Activated T-cell treated with anti-CD3 and anti-CD28 coated beads, Interleukin-2, amount 50 U/mL, for 48 hours (primary cell): ENCODE measurements around the gene GMCL1.
"Not testable (repeated sequence)": the region's sequence is repeated elsewhere in the genome, so short reads cannot be mapped to it uniquely, and the experiment has no call there.

Source experiments
- DNase-seq, 2 experiments: peaks; one replicate each; pipeline ENCODE4 v3.0.0-alpha.2; 2020

Gene GMCL1

DNA sequence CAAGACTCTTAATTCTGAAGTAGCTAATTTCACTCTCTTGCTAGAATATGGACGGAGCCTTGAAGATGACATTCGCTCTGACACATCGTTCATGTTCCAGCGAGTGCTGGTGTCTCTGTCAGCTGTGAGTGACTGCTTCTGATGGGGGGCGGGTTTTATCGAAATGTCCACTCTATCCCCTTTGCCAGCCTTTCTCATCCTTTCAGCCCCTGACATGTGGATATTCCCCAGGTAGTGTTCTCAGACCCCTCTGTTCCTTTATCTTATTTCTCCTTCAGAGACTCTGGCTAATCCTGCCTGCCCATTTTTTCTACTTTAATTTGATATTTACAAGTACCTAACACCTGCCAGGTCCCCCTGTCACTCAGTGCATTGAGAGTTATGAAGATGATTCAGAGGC is 18.9 kb upstream of the GMCL1 start:
- DNase-seq: no peak

GRCh38 chr2:69811018-69811417 is 18.4 kb upstream of the GMCL1 start:
- no peak for DNase-seq

DNA sequence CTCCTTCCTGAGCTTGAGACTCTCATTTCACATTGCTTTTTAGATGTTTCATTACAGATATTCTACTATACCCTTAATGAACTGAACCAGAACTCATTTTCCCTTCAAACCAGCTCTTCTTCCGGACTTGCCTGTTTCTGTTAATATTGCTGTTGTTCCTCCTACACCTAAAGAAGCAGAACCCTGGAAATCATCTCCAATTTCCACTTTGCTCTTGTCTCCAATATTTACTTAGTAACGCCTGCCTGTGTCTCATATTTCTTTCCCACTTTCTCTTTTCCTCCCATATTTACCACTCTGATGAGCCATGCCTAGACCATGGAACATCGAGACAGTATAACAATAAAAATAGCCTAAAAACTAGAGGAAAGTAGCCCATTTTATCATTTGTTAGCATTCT is 17.9 kb upstream of the GMCL1 start:
- no peak for DNase-seq

GRCh38 chr2:69815717-69816116 is 13.7 kb upstream of the GMCL1 start:
- DNase-seq: no peak

GRCh38 chr2:69816923-69817542 is 12.4 kb upstream of the GMCL1 start:
- peak; percentile 72 to 76 for DNase-seq

DNA sequence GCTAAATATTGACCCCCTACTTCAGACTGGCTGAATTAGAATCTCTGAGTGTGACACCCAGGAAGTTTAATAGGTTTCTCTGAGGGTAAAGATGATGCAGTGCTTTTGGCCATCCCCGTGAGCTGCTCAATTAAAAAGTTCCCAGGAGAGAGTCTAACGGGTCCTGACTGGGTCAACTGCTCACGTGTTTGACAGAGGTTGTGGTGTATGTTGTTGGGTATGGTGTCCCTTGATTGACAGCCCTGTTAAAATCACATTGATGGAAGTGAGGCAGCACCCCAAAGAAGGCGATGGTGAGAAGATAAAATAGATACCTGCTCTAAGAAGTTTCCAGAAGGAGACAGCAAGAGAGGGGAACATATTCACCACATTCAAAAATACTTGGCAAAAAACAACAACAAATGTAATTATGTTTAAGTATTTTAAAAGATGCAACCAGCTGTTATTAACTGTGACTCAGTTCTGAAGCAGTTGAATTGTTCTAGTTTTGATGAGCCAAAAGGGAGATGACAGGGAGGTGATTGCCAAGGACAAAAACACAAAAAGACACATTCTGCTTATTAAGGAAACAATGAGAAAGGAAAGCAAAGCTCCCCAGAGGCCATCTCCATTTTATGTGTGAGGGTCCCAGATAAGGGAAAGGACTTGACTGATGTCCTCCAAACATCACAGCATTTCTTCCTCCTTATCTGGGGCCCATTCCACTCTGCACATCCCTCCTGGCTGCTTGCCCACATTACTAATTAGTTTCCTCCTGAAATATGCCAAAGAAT is 11.5 kb upstream of the GMCL1 start:
- no peak for DNase-seq

- DNase-seq: no peak
Measured at GRCh38 chr2:69827796-69828540, 1.5 kb upstream of the GMCL1 start.

- DNase-seq: no peak
Measured at GRCh38 chr2:69828938-69829255, 563 bp upstream of the GMCL1 start.

DNA sequence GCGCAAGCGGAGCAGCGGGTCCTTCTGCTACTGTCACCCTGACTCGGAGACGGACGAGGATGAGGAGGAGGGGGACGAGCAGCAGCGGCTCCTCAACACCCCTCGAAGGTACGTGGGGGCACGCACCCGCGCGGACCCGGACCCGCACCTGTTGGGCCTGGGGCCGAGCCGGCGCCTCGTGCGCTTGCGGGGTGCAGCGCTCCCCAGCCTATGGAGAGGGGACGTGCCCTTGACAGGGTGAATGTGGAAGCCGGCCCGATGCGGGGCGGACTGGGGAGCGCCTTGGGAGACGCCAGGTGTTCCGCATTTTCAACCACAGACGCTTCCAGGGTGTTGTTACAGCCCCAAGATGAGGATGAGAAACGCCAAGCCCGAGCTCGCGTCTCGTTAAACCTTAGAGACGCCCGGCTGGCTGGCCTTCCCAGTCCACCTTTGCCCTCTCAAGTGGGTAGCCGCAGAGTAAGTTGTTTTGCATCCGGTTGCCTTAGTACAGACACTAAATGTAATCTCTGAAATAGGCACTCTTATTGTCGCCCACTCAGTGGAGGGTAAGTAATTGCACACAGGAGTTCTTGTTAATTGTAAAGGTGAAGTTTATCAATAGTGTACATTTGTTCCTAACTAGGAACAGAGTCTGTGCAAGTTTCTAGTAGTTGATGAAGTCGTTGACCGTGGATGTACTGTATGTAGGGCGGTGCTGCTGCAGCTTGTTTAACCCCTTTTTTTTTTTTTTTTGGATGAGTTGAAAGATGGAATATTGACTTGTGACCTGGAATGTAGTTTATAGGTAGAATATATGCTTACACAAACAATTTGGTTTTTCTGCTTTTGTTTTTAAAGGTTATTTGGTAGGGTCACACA is 815 bp downstream of the GMCL1 start:
- peak; percentile 64 to 70 for DNase-seq

DNA sequence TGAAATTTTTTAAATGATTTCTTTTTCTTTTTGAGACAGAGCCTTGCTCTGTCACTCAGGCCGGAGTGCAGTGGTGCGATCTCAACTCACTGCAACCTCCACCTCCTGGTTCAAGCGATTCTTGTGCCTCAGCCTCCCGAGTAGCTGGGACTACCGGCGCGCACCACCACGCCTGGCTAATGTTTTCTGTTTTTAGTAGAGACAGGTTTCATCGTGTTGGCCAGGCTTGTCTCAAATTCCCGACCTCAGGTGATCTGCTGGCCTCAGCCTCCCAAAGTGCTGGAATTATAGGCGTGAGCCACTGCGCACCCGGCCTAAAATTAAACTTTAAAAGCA is 1.4 kb downstream of the GMCL1 start:
- DNase-seq: not testable (repeated sequence)

DNA sequence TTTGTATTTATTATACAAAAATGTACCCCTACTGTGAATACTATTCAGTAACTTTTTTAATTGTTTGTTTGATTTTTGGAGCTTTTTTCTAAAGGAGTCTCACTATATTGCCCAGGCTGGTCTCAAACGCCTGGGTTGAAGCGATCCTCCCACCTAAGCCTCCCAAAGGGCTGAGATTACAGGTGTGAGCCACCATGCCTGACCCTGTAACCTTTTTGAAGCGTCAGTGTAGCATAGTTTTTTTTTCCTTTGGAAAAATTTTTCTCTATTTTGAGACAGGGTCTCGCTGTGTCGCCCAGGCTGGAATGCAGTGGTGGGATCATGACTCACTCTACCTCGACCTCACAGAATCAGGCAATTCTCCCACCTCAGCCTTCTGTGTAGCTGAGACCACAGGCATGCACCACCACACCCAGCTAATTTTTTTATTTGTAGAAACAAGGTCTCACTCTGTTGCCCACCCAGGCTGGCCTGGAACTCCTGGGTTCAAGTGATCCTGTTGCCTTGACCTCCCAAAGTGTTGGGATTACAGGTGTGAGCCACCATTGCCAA is 2.0 kb downstream of the GMCL1 start:
- DNase-seq: no peak

- DNase-seq: no peak
Measured at GRCh38 chr2:69833752-69834151, 4.3 kb downstream of the GMCL1 start.

DNA sequence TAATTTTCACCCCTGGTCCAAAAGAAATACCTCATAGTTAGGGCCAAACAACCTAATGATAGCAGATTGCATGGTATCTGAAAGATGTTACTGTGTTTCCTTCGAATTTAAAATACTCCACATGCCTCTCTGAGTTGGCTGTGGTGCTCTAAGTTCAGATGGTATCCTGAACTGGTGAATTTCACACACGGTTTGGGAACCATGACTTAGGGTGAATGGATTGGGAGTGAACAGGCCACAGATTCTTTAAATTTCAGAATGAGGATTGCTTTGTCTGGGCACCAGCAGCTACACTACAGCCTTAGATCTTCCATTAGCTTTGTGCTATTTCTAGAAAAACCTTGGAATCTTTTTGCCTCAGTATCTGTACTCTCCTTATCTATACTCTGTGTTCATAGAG is 6.2 kb downstream of the GMCL1 start:
- DNase-seq: no peak

GRCh38 chr2:69836316-69836715 is 6.9 kb downstream of the GMCL1 start:
- no peak for DNase-seq

DNA sequence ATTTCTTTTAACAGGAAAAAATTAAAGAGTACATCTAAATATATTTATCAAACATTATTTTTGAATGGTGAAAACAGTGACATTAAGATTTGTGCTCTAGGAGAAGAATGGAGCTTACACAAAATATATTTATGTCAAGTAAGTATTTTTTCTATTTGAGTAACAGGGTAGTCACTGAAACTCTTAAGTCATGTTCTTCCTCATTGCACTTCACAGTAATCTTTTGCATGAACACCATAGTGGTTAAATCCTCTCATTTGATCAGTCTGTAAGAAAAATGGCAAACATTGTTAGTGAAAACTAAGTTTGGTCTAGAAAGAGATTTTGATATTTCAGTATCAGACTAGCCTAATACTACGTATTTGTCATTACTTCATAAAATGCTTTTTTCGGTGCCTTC is 8.1 kb downstream of the GMCL1 start:
- no peak for DNase-seq

DNA sequence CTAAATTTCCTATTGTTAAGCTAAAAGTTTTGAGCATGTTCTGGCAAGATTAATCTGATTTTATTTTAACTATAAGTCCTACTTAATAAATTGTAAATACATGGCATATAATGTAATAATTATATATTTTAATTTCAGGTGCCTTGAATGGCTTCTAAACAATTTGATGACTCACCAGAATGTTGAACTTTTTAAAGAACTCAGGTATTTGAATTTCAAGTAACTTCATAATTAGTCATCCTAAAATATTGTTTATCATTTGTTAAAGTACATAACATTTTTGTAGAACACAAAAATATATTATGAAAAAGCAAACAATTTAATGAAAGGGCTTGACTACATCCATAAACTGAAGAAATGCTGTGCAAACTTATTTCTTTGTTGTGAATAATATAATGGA is 14.5 kb downstream of the GMCL1 start:
- DNase-seq: no peak

DNA sequence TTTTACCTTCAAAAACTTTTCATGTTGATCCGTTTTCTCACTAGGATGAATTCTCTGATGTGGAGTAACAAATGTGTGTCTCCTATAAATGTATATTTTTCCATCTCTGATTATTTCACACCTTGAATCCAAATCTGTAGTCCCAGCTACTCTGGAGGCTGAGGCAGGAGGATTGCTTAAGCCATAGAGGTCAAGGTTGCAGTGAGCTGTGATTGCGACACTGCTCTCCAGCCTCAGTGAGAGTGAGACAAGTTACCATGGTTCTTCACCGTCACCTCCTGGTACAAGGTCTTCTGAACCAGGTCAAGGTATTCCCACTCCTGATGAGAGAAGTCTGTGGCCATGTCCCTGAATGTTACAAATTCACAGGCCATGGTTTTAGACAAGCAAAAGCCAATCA is 15.1 kb downstream of the GMCL1 start:
- no peak for DNase-seq

DNA sequence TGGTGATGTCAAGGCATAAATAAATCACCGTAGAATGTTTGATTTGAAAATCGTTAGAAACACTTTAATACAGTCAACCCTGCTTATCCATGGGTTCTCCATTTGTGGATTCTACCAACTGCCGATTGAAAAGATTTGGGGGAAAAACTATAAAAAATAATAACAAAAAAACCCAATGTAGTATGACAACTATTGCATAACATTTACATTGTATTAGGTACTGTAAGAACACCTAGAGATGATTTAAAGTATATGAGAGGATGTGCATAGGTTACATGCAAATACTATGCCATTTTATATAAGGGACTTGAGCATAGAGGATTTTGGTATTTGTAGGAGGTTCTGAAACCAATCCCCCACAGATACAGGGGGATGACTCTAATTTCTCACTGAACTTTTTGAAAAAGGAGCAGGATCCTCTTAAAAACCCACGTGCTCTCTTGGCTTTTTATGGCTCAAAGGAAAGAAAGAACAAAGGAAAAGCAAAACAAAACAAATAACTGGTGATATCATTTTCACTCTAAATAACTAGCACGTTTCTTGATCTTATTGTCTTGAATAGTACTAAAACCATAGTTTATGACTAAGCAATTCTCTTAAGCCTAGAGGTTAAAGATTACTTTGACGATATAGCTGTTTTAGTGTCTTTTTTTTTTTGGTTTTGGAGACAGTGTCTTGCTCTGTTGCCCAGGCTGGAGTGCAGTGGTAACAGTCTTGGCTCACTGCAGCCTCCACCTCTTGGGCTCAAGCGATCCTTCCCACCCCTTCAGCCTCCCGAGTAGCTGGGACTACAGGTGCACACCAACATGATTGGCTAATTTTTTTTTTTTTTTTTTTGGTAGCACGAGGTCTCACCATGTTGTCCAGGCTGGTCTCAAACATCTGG is 17.0 kb downstream of the GMCL1 start:
- DNase-seq: no peak

GRCh38 chr2:69847068-69847828 is 17.8 kb downstream of the GMCL1 start:
- DNase-seq: no peak

DNA sequence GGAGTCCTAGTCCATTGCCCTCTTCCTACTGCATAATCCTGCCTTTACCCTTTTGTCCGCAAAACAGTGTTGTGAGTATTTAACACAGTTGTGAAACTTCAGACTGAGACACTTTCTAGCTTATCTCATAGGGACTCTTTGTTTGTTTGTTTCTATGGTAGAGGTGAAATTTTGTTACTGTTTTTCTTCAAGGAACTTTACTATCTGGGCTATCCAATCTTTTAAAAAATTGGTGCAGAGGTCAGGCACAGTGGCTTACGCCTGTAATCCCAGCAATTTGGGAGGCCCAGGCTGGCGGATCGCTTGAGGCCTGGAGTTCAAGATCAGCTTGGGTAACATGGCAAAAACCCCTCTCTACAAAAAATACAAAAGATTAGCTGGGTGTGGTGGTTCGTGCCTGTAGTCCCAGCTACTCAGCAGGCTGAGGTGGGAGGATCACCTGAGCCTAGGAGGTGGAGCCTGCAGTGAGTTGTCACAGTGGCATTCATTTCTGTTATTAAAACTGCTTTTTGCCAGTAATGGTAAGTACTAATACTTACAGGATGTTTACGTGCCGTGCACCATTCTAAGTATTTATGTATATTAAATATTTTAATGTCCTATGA is 18.8 kb downstream of the GMCL1 start:
- DNase-seq: no peak

DNA sequence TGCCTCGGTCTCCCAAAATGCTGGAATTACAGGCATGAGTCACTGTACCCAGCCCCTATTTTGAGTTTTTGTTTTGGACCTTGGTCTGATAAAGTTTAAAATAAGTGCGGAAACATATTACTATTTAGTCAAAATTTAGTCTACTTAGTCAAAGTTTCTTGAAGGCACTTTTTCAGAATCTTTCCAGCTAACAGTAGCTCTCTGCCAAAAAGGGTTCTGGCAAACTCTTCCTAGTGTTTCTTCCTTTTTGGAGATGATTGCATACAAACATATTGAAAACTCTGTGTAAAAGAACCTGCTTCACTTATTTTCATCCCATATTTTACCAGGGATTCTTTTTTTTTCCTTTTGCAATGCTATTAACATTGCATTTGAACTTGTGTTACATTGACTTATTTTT is 28.8 kb downstream of the GMCL1 start:
- DNase-seq: no peak
